ENCODE data around the gene RNASE7.

The RNASE7 gene

DNA sequence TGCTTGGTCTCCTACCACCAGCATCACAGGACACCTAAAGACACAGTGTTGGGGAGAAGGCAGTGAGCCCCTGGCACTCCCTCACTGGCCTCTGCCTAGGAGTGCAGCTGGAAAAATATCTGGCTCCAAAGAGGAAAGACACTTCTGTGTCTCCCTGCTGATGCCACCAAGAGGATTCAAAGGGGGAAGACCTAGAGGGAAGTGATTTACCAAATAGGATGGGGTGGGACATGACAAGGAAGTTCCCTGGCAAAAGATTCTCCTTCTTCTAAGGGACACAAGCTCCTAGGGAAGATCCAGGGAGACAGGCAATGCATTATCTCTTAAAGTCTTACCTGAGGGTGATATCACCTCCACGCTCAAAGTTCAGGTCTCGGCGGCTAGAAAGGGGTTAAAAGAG, 23.4 kb upstream of the RNASE7 start:
- Histone ChIP-seq H3K27me3 (no peaks in the 10 kb centered on the region), H3K36me3 (no peaks in the 10 kb centered on the region), H3K9me3 (no peaks in the 10 kb centered on the region), H3K4me3 (ENCODE audit: low read depth, low read length) (no peak overlapping the region), H3K4me1 (peaks cover 4% of the 10 kb centered on the region; the same call in 1 of the 2 replicates)
- TF ChIP-seq, protein P1, sequence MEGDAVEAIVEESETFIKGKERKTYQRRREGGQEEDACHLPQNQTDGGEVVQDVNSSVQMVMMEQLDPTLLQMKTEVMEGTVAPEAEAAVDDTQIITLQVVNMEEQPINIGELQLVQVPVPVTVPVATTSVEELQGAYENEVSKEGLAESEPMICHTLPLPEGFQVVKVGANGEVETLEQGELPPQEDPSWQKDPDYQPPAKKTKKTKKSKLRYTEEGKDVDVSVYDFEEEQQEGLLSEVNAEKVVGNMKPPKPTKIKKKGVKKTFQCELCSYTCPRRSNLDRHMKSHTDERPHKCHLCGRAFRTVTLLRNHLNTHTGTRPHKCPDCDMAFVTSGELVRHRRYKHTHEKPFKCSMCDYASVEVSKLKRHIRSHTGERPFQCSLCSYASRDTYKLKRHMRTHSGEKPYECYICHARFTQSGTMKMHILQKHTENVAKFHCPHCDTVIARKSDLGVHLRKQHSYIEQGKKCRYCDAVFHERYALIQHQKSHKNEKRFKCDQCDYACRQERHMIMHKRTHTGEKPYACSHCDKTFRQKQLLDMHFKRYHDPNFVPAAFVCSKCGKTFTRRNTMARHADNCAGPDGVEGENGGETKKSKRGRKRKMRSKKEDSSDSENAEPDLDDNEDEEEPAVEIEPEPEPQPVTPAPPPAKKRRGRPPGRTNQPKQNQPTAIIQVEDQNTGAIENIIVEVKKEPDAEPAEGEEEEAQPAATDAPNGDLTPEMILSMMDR (IDR thresholded peaks at IDR 0.05; ENCODE audit: low read depth, low read length), result no peak
- no peak for DNase-seq

DNA sequence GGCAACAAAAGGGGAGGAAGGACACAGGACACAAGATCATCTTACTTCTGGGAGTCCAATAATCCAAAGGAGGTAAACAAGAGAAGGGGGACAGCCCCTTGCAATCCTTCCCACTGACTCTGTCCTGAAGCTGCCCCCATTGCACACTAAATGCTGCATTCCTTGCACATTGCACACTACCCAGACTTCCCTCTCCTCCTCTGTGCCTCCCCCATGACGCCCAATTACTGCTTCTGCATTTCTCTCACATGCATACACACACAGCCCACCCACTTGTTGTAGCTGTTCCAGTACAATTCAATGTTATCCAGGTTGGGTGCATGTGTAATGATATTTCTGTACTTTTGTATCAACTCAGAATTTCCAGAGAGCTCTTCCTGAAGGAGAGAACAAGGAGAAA, 22.8 kb upstream of the RNASE7 start:
- Histone ChIP-seq H3K9me3 (no peaks in the 10 kb centered on the region), H3K27me3 (no peaks in the 10 kb centered on the region), H3K4me3 (ENCODE audit: low read depth, low read length) (no peak overlapping the region), H3K36me3 (no peaks in the 10 kb centered on the region), H3K4me1 (peaks cover 4% of the 10 kb centered on the region; the same call in 1 of the 2 replicates)
- TF ChIP-seq, protein P1 (IDR thresholded peaks at IDR 0.05; ENCODE audit: low read depth, low read length), result no peak
- no peak for DNase-seq

DNA sequence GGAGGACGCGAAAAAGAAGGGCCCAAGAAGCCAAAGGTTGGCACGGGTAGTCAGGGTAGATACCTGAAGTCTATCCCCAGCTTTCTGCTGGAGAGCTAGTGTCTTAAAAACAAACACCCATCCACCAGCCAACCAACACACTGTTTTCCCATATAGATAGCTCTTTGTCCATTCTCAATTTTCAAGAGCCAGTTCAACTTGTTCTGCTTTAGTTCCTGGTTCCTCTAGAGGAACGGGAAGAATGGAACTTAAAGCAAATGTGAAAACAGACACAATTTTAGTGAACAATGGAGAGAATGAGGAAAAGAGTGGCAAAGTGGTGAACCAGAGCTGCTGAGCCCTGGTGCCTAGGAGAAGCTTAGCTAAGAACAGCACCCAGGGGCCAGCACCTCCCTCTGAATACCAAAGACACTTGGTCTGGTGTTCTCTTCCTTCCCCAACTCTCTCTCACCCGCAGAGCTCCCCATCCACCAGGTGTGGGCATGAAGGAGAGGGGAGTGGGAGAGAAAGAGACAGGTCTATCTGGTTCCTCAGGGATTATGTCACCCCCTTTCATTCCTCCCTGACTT, 21.1 kb upstream of the RNASE7 start:
- TF ChIP-seq, protein P1 (IDR thresholded peaks at IDR 0.05; ENCODE audit: low read depth, low read length), result no peak
- H3K4me3 ChIP-seq (ENCODE audit: low read depth, low read length), result no peak overlapping the region
- H3K36me3 ChIP-seq, result no peaks in the 10 kb centered on the region
- no peak for DNase-seq
- no peaks in the 10 kb centered on the region for H3K27me3 ChIP-seq
- H3K9me3 ChIP-seq, result no peaks in the 10 kb centered on the region
- no peaks in the 10 kb centered on the region for H3K4me1 ChIP-seq

DNA sequence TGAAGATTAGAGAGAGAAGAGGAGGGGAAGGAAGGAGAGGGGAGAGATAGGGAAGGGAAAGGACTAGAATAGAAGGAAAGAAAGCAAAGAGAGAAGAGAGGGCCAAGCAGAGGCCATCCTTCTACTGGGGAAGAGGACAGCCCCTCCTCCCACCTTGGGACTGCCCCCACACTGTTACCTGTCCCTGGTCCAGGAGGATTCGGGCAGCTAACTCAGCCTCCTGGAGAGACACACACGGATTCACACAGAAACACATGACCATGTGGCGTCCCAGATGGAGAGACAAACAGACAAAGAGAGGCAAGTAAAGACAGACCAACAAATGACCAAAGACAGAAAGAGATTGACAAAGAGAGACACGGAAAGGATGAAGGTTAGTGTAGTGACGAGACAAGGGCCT, 19.5 kb upstream of the RNASE7 start:
- no peaks in the 10 kb centered on the region for H3K27me3 ChIP-seq
- TF ChIP-seq, protein P1 (IDR thresholded peaks at IDR 0.05; ENCODE audit: low read depth, low read length), result no peak
- H3K4me1 ChIP-seq, result no peaks in the 10 kb centered on the region
- no peak overlapping the region for H3K4me3 ChIP-seq (ENCODE audit: low read depth, low read length)
- no peak for DNase-seq
- H3K36me3 ChIP-seq, result no peaks in the 10 kb centered on the region
- no peaks in the 10 kb centered on the region for H3K9me3 ChIP-seq

DNA sequence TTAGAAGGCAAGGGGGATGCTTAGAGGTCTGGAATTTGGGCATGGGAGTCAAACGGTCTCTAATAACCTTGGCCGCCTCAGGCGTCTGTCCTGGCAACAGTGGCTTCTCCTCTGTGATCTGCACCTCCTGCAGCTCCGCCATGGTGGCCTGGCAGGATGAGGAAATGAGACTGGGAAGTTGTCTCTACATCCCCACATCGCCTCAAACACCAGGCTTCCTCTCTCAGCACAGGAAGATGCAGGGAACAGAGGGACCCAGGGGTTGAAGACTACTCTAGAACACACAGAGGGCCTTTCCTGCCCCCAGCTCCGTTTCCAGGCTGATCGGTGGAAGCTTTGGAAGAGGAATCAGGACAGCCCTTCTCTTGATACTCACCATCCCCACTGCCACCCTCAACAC, 19.0 kb upstream of the RNASE7 start:
- Histone ChIP-seq H3K27me3 (no peaks in the 10 kb centered on the region), H3K4me1 (no peaks in the 10 kb centered on the region), H3K4me3 (ENCODE audit: low read depth, low read length) (no peak overlapping the region), H3K36me3 (no peaks in the 10 kb centered on the region), H3K9me3 (no peaks in the 10 kb centered on the region)
- no peak for DNase-seq
- TF ChIP-seq, protein P1 (IDR thresholded peaks at IDR 0.05; ENCODE audit: low read depth, low read length), result no peak

DNA sequence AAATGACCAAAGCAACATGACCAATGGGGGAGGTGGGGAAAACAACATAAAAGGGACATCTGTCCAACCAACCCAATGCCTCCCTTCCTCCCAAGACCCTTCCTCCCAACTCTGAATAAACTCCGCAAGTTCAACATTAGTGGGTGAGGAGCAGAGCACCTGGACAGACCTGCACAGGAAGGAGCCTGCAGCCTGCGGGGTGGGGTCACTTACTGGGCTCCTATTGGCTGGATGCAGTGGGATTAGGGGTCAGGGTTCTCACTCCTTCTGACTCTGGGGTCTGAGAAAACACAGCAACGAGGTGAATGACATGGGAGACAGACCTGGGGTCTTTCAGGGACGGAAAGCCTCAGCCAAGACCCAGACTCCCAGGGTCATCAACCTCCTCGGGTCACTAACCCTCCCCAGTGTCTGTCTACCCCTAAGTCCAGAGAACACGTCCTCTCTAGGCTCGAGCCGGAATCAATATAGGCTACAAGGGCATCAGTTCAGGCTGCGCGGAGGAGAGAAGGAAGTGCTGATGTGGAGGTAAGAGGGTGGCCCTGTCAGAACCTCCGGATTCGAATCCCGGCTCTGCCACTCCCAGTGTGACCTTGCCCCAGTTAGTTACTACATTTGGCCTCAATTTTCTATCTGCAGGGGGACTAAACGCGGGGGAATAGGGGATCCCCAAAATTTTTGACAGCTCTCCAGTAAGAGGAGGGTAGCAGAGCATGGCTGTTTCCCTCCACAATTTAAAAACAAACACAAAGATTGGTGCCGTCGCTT, 18.2 kb upstream of the RNASE7 start:
- Histone ChIP-seq H3K27me3 (no peaks in the 10 kb centered on the region), H3K36me3 (no peaks in the 10 kb centered on the region), H3K4me1 (no peaks in the 10 kb centered on the region), H3K4me3 (ENCODE audit: low read depth, low read length) (peak overlapping the region; percentile 73), H3K9me3 (no peaks in the 10 kb centered on the region)
- DNase-seq, result no peak
- TF ChIP-seq, protein P1 (IDR thresholded peaks at IDR 0.05; ENCODE audit: low read depth, low read length), result no peak
